DOHH2 (cell line): ENCODE measurements around the gene LRRC3B.

Source experiments
- CTCF ChIP-seq: fragments of 200-600 bp; sonication (generic); IDR thresholded peaks from one replicate; pipeline ENCODE4 v1.5.1; 2014; ENCODE audit warnings: antibody characterized with exemption, mild to moderate bottlenecking, low read depth, low read length; ENCODE audit not compliant: poor library complexity, severe bottlenecking
- EZH2phosphoT487 ChIP-seq: fragments of 200-600 bp; sonication (generic); IDR thresholded peaks from 2 replicates; pipeline ENCODE4 v1.6.1; 2017; ENCODE audit warnings: borderline replicate concordance, mild to moderate bottlenecking, antibody characterized with exemption, low read length, moderate library complexity, mixed read lengths

GRCh38 chr3:26592451-26592850 lies 30.1 kb upstream of the LRRC3B start:
- TF ChIP-seq CTCF = no peak
- no peak for TF ChIP-seq EZH2phosphoT487
